ENCODE measurements around the gene REEP3. TPM values are rescaled to one million over a fixed set of nuclear protein-coding genes. Genes with fewer than 3 reads are reported as not detected.

REEP3 gene
- total and polyA plus RNA-seq, 2 of the 8 experiments (the other 6 are each of a cell fraction or from before 2014, with no cell fraction given) = 5.8 to 31.5 TPM

DNA sequence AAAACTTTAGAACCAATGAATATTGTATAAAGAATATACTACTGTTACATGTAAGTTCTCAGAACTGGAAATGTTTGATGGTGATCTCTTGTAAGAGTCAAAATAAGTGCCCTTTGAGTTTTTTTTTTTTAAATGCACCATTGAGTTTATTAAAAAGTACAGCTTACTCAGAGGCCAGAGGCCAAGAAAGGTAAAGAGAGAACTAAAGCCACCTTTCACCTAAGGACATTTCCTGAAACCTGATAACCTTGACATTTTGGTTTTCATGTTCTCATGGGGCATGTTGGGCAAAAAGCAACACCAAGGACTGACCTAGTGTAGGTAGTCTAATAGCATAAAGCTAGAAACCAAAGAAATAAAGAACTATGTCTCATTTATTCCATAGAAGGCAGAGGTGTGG lies 27.7 kb downstream of the REEP3 start:
- Histone ChIP-seq H4K8ac (ENCODE audit: extremely low read depth, insufficient read depth, low read length) (no peak overlapping the region), H3K4me3 (ENCODE audit: extremely low read depth in 1 of 4, insufficient read depth in 2 of 4, low read depth in 3 of 4, low read length in 4 of 4) (no peak overlapping the region), H3K4ac (replicated peaks; ENCODE audit: insufficient read length, low read depth, low read length) (no peak overlapping the region), H3K79me1 (ENCODE audit: low read depth, low read length) (peaks cover 3% of the 10 kb centered on the region; the same call in 1 of the 2 replicates), H2AFZ (ENCODE audit: low read length) (no peak overlapping the region), H3K14ac (ENCODE audit: insufficient read length) (no peak overlapping the region), H2BK120ac (replicated peaks; ENCODE audit: low read depth, low read length) (no peak overlapping the region), H2BK5ac (ENCODE audit: low read depth, low read length) (no peak overlapping the region), H3K9me3 (ENCODE audit: insufficient read depth in 2 of 2, low read depth in 1 of 2, low read length in 1 of 2) (no peaks in the 10 kb centered on the region), H2BK15ac (ENCODE audit: low read length) (no peak overlapping the region), H2BK20ac (ENCODE audit: low read length) (no peak overlapping the region), H3K27me3 (replicated peaks in 1 of 4; ENCODE audit: control insufficient read depth in 3 of 4, extremely low read depth in 1 of 4, insufficient read depth in 3 of 4, low read length in 3 of 4) (no peaks in the 10 kb centered on the region), H3K79me2 (ENCODE audit: control insufficient read depth in 1 of 2, insufficient read depth in 2 of 2, low read length in 2 of 2) (peaks cover 0 to 45% of the 10 kb centered on the region in 2 experiments; a peak in 2 of 4 replicates), H4K5ac (ENCODE audit: insufficient read length, low read depth, low read length) (no peak overlapping the region), H3K36me3 (ENCODE audit: control insufficient read depth in 2 of 4, insufficient read depth in 4 of 4, low read length in 3 of 4) (no peaks in the 10 kb centered on the region; a peak in 2 of 8 replicates), H2AK5ac (ENCODE audit: low read depth, low read length) (no peak overlapping the region), H3K27ac (ENCODE audit: low read depth, low read length) (no peak overlapping the region), H3K56ac (replicated peaks; ENCODE audit: insufficient read length, low read depth, low read length) (no peak overlapping the region), H4K91ac (replicated peaks; ENCODE audit: insufficient read length, low read length) (no peak overlapping the region), H3K23me2 (ENCODE audit: low read depth, low read length) (no peaks in the 10 kb centered on the region), H3K18ac (ENCODE audit: extremely low read depth, low read length) (no peak overlapping the region), H4K20me1 (replicated peaks in 1 of 2; ENCODE audit: control insufficient read depth in 1 of 2, insufficient read depth in 2 of 2, low read length in 2 of 2) (peaks cover 0 to 7% of the 10 kb centered on the region in 2 experiments), H3K4me1 (replicated peaks in 1 of 4; ENCODE audit: control insufficient read depth in 3 of 4, insufficient read depth in 4 of 4, low read length in 3 of 4) (no peaks in the 10 kb centered on the region), H2BK12ac (ENCODE audit: low read depth, low read length) (no peak overlapping the region), H3K4me2 (ENCODE audit: insufficient read depth in 1 of 2, low read depth in 2 of 2, low read length in 2 of 2) (no peak overlapping the region), H3K9ac (replicated peaks in 1 of 4; ENCODE audit: extremely low read depth in 1 of 4, low read depth in 3 of 4, low read length in 3 of 4) (no peak overlapping the region), H3K23ac (ENCODE audit: insufficient read length) (no peak overlapping the region)
- ChIA-PET CTCF (ENCODE audit: partially characterized antibody) (interaction anchor here (1.5 to 2.7 kb wide), 2 partner anchors 80 to 172 kb away, joined by 7 to 9 read pairs; no protein-coding TSS in a partner anchor), POLR2A (ENCODE audit: partially characterized antibody) (interaction anchor here (1.8 kb wide), 1 partner anchor 80 kb away, joined by 5 read pairs; no protein-coding TSS in a partner anchor)
- TF ChIP-seq GTF2F1 (IDR thresholded peaks at IDR 0.05; ENCODE audit: borderline replicate concordance, low read depth, low read length) = no peak
- no peak for TF ChIP-seq KDM5A (IDR thresholded peaks at IDR 0.05; ENCODE audit: low read length)
- TF ChIP-seq, protein P1, sequence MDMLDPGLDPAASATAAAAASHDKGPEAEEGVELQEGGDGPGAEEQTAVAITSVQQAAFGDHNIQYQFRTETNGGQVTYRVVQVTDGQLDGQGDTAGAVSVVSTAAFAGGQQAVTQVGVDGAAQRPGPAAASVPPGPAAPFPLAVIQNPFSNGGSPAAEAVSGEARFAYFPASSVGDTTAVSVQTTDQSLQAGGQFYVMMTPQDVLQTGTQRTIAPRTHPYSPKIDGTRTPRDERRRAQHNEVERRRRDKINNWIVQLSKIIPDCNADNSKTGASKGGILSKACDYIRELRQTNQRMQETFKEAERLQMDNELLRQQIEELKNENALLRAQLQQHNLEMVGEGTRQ (IDR thresholded peaks at IDR 0.05; ENCODE audit: low read length) = no peak
- TF ChIP-seq TAF1 (IDR thresholded peaks at IDR 0.05; ENCODE audit: low read depth, low read length) = no peak
- no peak for TF ChIP-seq RBBP5 (IDR thresholded peaks at IDR 0.05; ENCODE audit: borderline replicate concordance, low read depth, low read length)
- DNase-seq (ENCODE audit: low read depth in 1 of 2, low spot score in 2 of 2) = no peak
- FAIRE-seq = no peak

Data from H1 (cell line).